Astrocyte of the cerebellum (primary cell): ENCODE data around the gene WASF3.
A peak's percentile ranks its signal among the peaks of the same experiment; 100 is the strongest.

Experiments used
- DNase-seq: peaks from one replicate; pipeline ENCODE4 v3.0.0-alpha.2; 2011; ENCODE audit warnings: low read depth
- H3K4me3 ChIP-seq: 2 replicates; pipeline ENCODE4 v1.5.1; 2011; ENCODE audit warnings: mild to moderate bottlenecking, low read depth, low read length, moderate library complexity
- CTCF ChIP-seq: IDR thresholded peaks from 2 replicates; pipeline ENCODE4 v1.5.1; 2012; ENCODE audit warnings: low read length, low read depth, moderate library complexity, mild to moderate bottlenecking; ENCODE audit errors: missing control alignments
- in situ Hi-C: cut with HindIII; loops from 2 replicates; pipeline ENCODE4 v1.10.0; 2017; ENCODE audit warnings: low sequenced_read_pairs

WASF3 gene

GRCh38 chr13:26557393-26558073, at the start of gene WASF3:
Gene WASF3 (plus strand): TSS chr13:26557683. CDS start chr13:26642271, 84,588 bp downstream.
- H3K4me3 ChIP-seq, result peak within 1 kb of the TSS; percentile 68
- no peak for TF ChIP-seq CTCF
- in situ Hi-C loops, result no loop called here
- DNase-seq, result peak; percentile 85

- in situ Hi-C loops, result no loop called here
- no peak for TF ChIP-seq CTCF
- DNase-seq, result no peak
- no peak overlapping the region for H3K4me3 ChIP-seq
Measured at GRCh38 chr13:26508885-26509284, 48.6 kb upstream of the WASF3 start.

- in situ Hi-C loops, result no loop called here
- no peak for DNase-seq
- no peak for TF ChIP-seq CTCF
- no peak overlapping the region for H3K4me3 ChIP-seq
Measured at GRCh38 chr13:26509491-26509890, 48.0 kb upstream of the WASF3 start.

- no peak overlapping the region for H3K4me3 ChIP-seq
- in situ Hi-C loops, result no loop called here
- no peak for TF ChIP-seq CTCF
- DNase-seq, result no peak
Measured at GRCh38 chr13:26513931-26514330, 43.6 kb upstream of the WASF3 start.

- TF ChIP-seq CTCF, result no peak
- in situ Hi-C loops, result no loop called here
- no peak for DNase-seq
- H3K4me3 ChIP-seq, result no peak overlapping the region
Measured at GRCh38 chr13:26515721-26516120, 41.8 kb upstream of the WASF3 start.

- no peak for TF ChIP-seq CTCF
- in situ Hi-C loops, result no loop called here
- DNase-seq, result no peak
- no peak overlapping the region for H3K4me3 ChIP-seq
Measured at GRCh38 chr13:26517936-26518335, 39.5 kb upstream of the WASF3 start.
